ENCODE results near the gene TREML4. TPM values are rescaled to one million over a fixed set of nuclear protein-coding genes. Genes with fewer than 3 reads are reported as not detected.
"Not testable (repeated sequence)": the region's sequence is repeated elsewhere in the genome, so short reads cannot be mapped to it uniquely, and the experiment has no call there.

TREML4 gene
- under 1 TPM in 1 of 3 donors, not detected in 2; 0.03 TPM for polyA plus RNA-seq (ENCODE audit: insufficient read length in 3 of 3)
- long read RNA-seq, donor 1: 0 reads
- long read RNA-seq, donor 2: 0 reads
- long read RNA-seq, donor 3: 0 reads
- long read RNA-seq, donor 4: 0 reads
- long read RNA-seq, donor 5: 0 reads
- long read RNA-seq, donor 6: 0 reads
- long read RNA-seq, donor 7: 0 reads
- long read RNA-seq, donor 8: 0 reads
- long read RNA-seq, donor 9: 0 reads
- long read RNA-seq, donor 10: 0 reads
- long read RNA-seq, donor 11: 0 reads
- long read RNA-seq, donor 12: 0 reads
- long read RNA-seq, donor 13: 0 reads
- long read RNA-seq, donor 14: 0 reads
- long read RNA-seq, donor 15: 0 reads
- long read RNA-seq, donor 16: 0 reads

- no peak for DNase-seq
These were observed at the start of gene TREML4 for GRCh38 chr6:41228096-41228495. TREML4 (plus strand) TSS chr6:41228349; CDS start chr6:41228428, 79 bp downstream.

GRCh38 chr6:41179163-41179562 is 49.0 kb upstream of the TREML4 start:
- DNase-seq: no peak

DNA sequence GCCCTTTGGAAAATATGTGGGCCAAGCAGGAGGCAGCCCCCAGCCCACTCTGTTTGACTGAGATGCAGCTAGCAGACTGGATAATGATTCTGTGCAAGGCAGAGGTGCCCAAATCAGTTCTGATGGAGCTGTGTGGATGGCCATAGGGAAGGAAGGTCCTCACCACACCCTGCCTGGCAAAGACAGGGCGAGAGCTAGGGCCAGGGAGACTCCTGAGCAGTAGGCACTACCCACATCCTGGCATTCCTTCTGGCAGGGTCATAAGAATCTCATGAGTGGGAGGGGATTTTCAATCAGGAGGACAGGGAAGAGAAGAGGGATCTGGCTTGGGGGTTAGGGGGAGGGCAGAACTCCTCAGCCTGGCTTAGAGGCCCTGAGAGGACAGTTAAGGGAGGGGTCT is 46.6 kb upstream of the TREML4 start:
- DNase-seq: no peak

- peak; percentile 33 for DNase-seq
These were observed 45.8 kb upstream of the TREML4 start for GRCh38 chr6:41182069-41183034.

- DNase-seq: no peak
These were observed 43.4 kb upstream of the TREML4 start for GRCh38 chr6:41184761-41185160.

GRCh38 chr6:41186031-41186562 is 42.1 kb upstream of the TREML4 start:
- DNase-seq: no peak

DNA sequence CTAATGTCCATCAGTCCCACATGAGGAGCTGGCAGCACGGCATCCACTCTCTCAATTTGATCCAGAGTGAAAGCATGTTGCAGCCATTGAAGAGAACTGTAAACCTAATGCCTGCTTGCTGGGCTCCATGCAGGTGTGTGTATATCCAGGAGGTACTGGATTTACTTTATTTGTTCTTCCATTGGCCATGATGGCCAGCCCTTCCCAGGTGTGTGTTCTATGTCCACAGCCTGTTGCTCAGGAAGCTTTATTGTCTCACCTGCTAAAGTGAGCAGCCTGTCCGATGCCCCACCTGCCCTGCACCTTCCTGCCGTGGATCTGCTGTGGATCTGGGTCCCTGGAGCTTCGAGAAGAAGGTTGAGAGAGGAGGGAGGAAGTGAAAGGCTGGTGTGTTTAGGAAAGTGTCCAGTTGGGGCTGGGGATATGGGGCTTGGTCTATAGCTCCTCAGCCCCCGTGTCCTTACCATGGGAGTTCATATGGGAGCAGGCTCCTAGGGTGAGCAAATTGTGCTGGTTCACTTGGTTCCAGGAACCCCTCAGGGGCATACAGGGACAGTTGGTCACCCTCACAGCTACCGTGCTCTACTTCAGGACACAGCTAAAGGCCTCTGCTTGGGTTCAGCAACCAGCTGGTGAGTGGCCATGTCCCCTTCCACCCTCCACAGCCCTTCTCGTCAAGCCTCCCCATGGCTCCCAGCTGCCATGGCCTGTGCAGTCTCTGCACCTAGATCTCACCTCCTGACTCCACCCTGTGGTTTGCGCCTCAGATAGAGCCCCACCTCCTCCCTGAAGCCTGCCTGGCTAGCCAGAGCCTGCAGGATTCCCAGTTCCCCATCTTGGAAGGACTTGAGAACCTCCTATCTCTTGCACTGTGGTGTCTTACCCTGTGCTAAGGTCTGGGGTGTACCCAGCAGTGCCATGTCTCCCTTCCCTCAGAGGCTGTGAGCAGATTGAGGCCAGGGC is 39.9 kb upstream of the TREML4 start:
- no peak for DNase-seq

- DNase-seq: not testable (repeated sequence)
These were observed 39.1 kb upstream of the TREML4 start for GRCh38 chr6:41189046-41189445.

- DNase-seq: no peak
These were observed 38.2 kb upstream of the TREML4 start for GRCh38 chr6:41189967-41190366.

- no peak for DNase-seq
These were observed 37.4 kb upstream of the TREML4 start for GRCh38 chr6:41190791-41191190.

- DNase-seq: no peak
These were observed 36.6 kb upstream of the TREML4 start for GRCh38 chr6:41191569-41191968.

DNA sequence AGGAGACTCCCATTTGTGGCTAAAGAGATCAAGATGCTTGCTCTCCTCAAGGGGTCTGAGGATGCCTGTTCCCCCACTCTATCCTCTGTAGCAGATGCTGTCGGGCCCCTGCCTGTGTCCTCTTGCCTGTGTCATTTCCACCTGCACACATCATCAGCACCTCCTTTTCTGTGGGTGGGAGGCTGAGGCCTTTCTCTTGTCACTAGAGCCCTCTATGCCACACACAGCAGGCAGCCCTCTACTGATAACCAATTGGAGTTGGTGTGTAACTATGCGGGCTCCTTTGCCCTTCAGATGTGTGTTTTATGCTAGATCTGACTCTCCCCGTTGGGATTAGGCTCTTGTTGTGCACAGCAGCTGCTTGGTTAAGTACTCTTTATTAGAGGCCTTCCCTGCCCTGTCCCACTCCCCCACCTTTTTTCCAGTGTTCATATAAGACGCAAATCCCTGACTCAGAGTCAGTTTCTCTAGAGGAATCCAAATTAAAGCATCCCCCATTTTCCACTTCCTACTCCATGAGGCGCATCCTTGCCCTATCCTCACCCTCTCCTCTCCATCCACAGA is 34.9 kb upstream of the TREML4 start:
- DNase-seq: no peak

GRCh38 chr6:41193884-41194283 is 34.3 kb upstream of the TREML4 start:
- DNase-seq: no peak

- no peak for DNase-seq
These were observed 33.8 kb upstream of the TREML4 start for GRCh38 chr6:41194386-41194785.

DNA sequence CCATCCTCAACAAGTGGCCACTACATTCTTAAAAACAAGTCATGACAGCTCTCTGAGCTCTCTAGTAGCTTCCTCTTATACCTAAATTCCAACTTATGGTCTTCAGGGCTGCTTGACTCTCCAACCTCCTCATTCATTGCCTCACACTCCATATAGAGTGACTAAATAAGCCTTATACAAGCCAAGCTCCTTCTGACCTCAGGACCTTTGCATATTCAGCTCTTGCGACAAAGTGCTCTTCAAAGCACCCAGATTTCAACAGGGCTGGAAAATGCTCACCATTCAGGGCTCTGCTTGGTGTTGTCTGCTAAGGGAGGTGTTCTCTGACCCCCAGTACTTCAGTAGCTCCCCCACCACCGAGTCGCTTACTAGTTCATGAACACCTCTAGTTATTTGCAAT is 30.9 kb upstream of the TREML4 start:
- no peak for DNase-seq

- no peak for DNase-seq
These were observed 28.4 kb upstream of the TREML4 start for GRCh38 chr6:41199552-41200246.

DNA sequence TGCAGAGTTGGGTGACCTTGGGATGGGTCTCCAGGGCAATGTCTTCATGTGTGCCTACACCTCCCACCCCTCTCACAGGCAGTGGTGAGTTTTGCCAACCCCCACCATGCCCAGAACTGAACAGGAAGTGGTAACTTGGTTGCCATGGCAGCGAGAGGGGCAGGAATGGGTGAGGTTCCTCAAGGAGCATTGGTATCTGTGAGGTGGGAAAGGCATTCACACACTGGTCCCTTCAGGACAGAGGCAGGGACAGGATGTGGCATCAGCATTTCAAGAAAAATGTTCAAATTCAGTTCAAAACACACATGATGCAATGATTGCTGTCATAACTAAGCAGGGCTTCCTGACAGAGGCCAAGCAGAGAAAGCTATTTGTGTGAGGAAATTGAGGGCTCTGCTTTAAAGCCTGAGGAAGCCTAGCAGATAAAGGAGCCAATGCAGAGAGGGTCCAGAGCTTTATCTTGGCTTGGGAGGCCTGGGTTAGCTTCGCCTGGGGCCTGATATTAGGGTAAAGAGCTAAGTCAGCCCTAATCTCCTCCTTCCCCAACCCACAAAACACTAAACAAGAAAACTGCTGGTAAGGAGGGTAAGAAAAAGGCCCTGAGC is 27.8 kb upstream of the TREML4 start:
- no peak for DNase-seq

DNA sequence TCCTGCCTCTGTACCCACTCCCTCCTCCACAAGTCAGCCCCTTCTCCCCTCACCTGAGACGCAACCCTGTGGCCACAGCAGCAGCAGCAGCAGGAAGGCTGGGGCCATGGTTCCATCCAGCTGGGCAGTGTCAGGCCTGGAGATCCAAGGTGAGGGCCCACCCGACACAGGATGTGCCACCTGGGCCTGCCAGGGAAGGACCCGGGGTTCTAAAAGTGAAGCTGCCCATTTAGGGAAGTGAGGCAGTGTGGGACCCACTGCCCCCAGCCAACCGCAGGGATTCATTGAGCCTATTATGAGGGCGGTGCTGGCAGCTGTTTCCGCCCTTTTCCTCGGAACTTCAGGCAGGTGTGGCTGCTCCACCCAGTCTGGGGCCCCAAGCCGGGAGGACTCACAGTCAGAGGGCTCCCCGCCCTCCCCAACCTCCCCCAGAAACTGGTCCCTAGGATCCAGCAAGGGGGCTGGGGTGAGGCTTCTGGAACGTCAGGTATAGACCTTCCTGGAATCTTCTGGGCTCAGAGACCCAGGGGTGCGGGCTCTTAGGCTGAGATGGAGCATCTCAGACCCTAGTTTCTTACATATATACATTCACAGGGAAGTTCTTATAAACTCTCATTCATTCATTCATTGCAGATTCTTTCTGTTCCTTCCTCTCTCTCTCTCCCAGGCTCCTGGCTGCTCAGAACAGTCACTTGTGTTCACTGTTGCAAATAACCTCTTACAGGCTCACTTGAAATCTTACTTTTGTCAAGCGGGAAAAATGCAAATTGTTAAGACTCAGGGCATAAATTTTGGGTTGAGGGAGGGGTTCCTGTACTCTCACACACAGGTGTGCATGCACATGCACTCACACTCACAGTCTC is 27.0 kb upstream of the TREML4 start, which contains the start of gene TREML2:
TREML2 (minus strand) TSS at position 249 of the 863 bp plus-strand sequence; CDS start at position 108, 141 bp downstream.
- DNase-seq: no peak

DNA sequence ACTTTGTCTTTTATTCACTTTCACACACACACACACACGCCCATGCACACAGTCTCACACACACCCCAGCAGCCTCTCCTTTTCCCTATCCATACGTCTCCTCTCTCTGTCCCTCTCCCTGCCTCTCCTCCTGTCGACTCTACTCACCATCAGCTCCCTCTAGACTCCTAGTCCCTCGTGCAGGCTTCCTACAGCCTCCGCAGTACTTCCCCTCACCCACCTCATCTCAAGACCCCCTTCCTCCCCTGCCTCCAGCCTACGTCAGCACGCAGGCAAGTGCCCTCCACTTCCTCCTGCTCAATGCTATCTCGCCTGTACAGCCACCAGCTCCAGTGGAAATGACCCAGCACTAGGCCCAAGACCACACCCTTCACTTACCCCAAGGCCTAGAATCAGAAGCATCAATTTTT is 26.4 kb upstream of the TREML4 start:
- no peak for DNase-seq
